Neural cell (in vitro differentiated cells): ENCODE results near the gene TSPO.

Experiments
- EP300 ChIP-seq: fragments of 450-650 bp; conservative IDR thresholded peaks from 2 replicates; pipeline ENCODE4 v1.6.1; 2014; ENCODE audit warnings: antibody characterized with exemption, mild to moderate bottlenecking, moderate library complexity; ENCODE audit not compliant: poor library complexity, severe bottlenecking
- EZH2 ChIP-seq: fragments of 200-600, 300-800 bp; shearing (Covaris generic), sonication (generic); IDR thresholded peaks from 2 replicates; pipeline ENCODE4 v1.6.1; 2014; ENCODE audit warnings: antibody characterized with exemption, low read length, borderline replicate concordance, mild to moderate bottlenecking; ENCODE audit not compliant: insufficient read depth, poor library complexity, severe bottlenecking
- POLR2AphosphoS5 ChIP-seq: IDR thresholded peaks from 2 replicates; pipeline ENCODE4 v1.6.1; 2012
- RAD21 ChIP-seq: fragments of 450-650 bp; conservative IDR thresholded peaks from 2 replicates; pipeline ENCODE4 v1.6.1; 2014; ENCODE audit warnings: antibody characterized with exemption, mild to moderate bottlenecking, moderate library complexity
- SMC3 ChIP-seq: fragments of 450-650 bp; conservative IDR thresholded peaks from 2 replicates; pipeline ENCODE4 v1.6.1; 2014; ENCODE audit warnings: antibody characterized with exemption, mild to moderate bottlenecking, moderate library complexity; ENCODE audit not compliant: poor library complexity
- TAF1 ChIP-seq: IDR thresholded peaks from 2 replicates; pipeline ENCODE4 v1.6.1; 2012; ENCODE audit warnings: low read depth
- TF ChIP-seq, protein P1 (sequence below): fragments of 450-650 bp; IDR thresholded peaks from 2 replicates; pipeline ENCODE4 v1.5.1; 2014; ENCODE audit warnings: antibody characterized with exemption, mild to moderate bottlenecking, moderate library complexity; ENCODE audit not compliant: poor library complexity, severe bottlenecking

DNA sequence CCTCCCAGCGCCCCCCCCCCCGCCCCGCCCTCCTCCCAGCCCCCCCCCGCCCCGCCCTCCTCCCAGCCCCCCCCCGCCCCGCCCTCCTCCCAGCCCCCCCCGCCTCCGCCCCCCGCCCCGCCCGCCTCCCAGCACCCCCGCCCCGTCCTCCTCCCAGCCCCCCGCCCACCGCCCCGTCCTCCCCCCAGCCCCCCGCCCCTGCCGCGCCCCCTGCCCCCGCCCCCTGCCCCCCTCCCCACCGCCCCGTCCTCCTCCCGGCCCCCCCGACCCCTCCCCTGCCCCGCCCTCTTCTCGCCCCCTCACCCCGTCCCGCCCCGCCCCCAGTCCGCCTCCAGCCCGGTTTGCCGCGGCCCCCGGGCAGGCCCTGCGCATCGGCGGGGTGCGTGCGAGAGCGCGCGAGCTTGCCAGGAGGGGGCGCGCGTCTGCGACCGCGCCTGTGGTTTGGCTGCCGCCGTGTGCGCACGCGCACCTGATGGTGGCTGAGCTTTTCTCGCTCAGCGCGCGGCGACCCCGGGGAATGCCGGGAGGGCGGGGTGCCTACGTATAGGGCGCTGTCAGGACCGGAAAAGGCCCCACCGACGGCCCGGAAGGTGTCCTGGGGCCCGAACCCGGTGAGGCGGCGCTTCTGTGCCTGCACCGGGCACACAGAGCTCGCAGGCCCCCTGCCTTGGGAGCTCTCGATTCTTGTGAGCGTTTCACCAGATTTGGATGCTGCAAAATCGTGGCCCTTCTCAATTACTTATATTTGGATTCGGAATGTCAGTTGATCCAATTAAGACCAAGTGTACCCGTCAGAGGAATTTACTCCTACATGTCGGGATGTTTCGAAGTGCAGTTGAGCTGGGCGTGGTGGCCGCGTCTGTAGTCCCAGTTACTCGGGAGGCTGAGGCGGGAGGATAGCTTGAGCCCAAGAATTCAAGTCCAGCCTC lies 36.1 kb downstream of the TSPO start:
- TF ChIP-seq, protein P1, sequence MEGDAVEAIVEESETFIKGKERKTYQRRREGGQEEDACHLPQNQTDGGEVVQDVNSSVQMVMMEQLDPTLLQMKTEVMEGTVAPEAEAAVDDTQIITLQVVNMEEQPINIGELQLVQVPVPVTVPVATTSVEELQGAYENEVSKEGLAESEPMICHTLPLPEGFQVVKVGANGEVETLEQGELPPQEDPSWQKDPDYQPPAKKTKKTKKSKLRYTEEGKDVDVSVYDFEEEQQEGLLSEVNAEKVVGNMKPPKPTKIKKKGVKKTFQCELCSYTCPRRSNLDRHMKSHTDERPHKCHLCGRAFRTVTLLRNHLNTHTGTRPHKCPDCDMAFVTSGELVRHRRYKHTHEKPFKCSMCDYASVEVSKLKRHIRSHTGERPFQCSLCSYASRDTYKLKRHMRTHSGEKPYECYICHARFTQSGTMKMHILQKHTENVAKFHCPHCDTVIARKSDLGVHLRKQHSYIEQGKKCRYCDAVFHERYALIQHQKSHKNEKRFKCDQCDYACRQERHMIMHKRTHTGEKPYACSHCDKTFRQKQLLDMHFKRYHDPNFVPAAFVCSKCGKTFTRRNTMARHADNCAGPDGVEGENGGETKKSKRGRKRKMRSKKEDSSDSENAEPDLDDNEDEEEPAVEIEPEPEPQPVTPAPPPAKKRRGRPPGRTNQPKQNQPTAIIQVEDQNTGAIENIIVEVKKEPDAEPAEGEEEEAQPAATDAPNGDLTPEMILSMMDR = peak; percentile 79
- peak; percentile 57 for TF ChIP-seq SMC3
- no peak for TF ChIP-seq TAF1
- peak; percentile 50 for TF ChIP-seq EP300
- peak; percentile 77 for TF ChIP-seq POLR2AphosphoS5
- no peak for TF ChIP-seq EZH2
- TF ChIP-seq RAD21 = peak; percentile 43
